GM19023 (cell line): ENCODE measurements around the gene ELK4.
"Not testable (repeated sequence)": the region's sequence is repeated elsewhere in the genome, so short reads cannot be mapped to it uniquely, and the experiment has no call there.

Experiments used
- ATAC-seq: cut with Tn5 transposase; IDR thresholded peaks from one replicate; pipeline ENCODE4 v1.9.1; 2021; ENCODE audit warnings: mild to moderate bottlenecking, moderate library complexity; ENCODE audit not compliant: unreplicated experiment

ELK4 gene

DNA sequence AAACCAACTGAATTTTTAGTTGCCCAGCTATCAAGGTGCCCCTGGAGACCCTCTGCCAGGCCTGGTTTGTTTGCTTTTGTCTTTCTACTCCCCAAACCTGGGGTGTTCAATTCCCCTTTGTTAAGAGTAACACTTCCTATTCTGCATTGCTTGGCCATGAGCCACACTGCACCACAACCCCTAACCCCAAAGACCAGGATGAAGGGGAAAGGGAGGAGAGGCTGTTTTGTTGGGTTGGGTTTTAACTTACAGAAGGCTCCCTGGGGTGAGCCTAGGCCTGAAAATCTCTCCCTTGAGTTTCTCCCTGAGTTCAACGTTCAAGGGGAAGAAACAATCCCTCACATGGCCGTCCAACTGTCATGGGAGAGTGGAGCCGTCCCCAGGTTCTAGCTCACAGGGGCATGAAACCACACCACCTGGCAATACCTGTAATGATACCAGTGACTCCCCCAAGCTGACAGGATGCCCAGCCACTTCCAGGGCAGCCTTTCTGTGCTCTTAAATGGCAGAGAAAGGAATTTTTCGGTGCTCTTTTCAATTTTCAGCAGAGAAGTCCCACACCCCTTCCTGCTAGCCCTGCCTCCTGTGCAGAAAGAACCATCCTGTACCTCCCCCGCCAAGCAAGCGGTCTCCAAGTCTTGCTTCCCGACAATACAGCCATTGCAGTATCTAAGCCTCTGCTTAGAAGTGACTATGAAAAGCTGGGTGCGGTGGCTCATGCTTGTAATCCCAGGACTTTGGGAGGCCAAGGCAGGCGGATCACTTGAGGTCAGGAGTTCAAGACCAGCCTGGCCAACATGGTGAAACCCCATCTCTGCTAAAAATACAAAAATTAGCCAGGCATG lies 33.6 kb upstream of the ELK4 start:
- no peak for ATAC-seq

DNA sequence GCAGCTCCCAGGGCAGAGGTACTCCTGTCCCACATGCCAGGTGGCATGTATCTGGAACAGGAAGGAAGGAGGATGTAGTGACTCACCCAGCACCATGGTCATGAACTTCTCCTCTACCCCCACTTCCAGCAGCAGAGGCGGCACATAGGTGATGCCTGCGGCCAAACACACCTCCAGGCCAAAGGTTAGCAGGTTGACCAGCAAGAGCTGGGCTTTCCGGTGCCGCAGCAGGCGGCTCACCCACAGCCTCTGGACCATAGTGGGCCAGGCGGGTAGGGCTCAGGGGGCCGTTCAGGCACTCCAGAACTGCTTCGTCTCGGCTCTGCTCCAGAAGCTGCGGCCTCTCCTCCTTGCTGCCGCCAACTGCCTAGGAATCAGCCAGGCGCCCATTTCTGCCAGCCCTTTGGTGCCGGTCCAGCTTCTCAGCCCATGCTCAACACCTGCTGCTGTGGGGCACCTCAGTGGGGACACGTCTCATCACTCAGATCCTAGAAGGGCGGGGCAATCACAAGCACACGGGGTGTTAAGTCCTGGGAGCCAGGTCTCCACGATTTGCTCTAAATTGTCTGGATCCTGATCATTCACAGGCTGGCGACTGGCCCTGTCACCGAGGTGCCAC lies 32.7 kb upstream of the ELK4 start:
- ATAC-seq, result no peak

DNA sequence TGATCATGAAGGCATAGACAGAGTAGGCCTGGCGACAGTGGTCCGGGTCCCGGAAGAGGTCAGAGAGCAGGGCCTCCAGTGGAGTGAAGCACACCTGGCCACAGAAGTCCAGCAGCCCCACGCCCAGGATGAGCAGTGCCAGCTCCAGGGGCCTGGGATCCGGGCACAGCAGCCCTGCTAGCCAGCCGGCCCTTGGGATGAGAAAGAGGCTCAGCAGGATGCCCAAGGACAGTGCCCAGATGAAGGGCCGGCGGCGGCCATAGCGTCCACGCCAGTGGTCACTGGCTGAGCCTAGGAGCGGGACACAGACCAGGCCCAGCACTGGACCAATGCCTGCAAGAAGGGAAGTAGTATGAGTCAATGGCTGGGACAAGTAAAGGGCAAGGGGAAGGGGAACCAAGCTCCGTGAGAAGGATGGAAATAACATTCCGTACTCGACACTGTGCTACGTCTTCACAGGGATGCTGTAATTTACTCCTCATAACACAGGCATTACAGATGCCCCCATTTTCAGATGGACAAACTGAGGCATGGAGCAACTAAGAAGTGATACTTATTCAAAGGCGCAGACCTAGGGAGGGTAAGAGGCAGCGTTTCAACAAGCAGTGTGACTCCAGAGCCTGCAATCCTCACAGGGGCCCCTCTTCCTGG lies 31.6 kb upstream of the ELK4 start:
- ATAC-seq, result no peak

DNA sequence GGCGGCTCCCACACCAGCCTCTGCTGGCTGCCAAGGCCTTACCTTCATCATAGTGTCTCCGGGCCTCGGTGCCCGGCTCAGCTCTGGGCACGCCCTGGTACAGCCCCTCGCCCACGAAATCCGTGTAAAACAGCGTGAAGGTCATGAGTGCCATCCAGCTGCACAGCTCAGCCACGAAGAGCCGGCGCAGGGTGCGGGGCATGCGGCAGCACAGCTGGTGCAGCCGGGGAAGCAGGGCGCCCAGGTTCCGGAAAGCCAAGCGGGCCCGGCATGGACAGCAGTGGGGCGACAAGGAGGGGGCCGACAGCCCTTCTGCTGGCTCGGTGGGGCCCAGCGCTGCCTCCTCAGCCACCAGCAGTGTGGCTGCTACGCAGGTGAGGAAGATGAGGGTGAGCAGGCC lies 31.0 kb upstream of the ELK4 start:
- no peak for ATAC-seq

DNA sequence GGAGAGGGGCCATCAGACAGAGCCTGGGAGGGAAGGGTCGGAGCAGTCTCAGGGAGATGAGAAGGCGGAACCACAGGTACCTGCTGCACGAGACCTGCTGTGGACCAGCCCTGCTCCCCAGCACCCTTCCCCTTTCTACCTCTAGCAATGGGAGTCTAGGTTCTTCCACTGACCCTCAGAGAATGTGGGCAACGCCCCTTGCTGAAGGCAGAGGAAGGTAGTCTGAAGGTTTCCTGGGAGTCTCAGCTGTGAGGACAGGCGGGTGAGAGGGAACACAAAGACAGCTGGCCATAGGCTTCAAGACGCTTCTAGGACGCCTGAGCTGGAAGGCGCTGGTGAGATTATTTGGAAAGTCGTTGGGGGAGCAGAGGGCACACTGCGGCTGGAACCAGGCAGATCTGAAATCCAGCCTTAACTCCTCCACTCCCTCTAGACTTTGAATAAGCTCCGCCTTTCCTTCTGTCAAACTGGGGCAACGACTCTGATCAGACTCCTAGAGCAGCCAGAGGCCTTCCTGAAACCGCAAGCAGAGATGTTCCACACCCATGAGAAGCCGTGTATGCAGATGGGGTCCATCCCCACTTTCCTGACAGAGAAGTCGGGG lies 30.4 kb upstream of the ELK4 start:
- ATAC-seq, result no peak

DNA sequence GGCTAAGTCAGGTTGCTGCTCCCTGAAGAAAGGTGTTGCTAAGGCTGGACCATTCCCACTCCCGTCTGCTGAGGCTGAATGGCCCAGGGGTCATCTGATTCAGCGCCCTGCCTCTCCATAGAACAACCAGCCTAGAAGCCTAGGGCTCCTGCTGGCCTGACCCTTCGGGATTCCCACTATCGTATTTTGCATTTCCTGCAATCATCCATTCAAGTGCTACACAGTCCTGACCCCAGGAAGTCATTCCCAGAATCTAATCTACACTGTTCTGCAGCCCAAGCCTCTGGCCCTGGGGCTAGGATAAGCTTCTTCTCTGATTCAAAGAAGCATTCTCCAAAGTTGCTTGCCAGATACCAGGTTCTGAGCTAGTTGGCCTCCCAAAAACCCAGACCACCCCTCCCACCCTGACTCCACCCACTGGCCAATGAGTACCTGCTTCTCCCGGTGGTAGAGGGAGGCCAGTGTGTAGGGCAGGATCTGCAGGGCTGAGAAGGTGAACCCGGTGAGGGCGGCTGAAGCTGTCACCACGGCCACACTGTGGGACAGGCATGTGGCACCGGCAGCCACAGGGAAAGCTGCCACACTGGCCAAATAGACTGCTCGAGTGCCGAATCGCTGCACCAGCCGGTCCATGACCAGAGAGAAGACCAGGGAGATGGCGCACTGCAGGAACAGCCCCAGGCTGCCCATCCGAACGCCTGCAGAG lies 29.8 kb upstream of the ELK4 start:
- ATAC-seq, result no peak

DNA sequence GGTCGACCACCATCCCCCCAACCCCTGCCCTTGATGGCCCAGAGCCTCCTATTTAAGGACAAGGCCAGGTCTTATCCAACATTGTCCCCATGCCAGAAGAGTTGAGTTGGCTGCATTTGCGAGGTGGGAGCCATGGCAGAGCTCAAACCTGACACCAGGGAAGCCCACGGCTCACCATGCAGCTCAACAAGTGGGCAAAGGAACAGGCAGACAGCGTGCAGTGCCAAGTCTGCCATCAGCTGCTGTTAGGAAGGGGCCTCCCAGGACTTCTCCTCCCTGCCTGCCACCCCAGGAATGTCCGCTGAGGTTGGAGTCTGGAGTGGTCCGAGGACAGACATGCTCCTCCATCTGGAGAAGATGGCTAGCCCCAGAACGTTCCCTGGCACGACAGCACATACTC lies 28.6 kb upstream of the ELK4 start:
- no peak for ATAC-seq

DNA sequence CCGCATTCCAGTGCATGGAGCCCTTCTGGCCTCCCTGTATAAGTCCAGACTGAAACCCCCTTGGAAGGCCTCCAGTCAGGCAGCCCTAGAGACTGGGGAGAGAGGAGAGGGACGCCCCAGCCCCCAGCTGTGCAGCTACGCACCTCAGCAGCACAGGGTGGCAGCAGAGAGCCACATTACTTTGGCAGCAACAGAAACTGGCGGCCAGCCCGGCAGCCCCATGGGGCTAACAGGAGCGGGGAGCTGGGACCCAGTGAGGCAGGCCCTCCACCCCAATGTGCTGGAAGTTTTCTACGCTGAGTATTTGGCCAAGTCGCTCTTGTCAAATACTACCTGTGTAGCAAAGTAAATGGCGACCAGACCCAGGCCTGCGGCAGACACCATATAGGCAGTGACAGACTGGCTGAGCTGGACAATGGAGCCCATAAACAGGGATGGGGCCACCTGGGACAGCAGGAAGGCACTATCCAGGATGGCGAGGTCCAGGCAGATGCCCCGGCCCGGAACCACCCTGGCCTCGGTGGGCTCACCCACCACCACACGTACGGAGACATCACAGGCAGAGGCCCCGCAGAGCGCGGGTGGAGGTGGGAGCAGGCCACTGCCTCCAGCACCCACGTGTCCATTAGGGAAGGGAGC lies 27.3 kb upstream of the ELK4 start:
- peak; percentile 80 for ATAC-seq

DNA sequence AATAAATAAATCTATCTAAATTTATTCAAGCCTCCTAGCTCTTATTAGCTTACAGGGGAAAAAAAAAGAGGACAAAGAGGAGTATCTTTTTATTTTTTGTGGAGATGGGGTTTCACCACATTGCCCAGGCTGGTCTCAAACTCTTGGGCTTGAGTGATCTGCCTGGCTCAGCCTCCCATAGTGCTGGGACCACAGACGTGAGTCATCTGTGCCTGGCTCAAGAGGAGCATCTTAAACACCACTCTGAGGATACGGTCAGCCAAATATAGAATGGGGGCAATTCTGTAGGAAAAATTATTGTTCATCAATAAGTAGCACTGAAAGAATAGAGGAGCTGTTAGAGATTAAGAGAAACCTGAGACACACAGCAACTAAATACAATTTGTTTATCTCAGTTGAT lies 24.4 kb upstream of the ELK4 start:
- no peak for ATAC-seq

DNA sequence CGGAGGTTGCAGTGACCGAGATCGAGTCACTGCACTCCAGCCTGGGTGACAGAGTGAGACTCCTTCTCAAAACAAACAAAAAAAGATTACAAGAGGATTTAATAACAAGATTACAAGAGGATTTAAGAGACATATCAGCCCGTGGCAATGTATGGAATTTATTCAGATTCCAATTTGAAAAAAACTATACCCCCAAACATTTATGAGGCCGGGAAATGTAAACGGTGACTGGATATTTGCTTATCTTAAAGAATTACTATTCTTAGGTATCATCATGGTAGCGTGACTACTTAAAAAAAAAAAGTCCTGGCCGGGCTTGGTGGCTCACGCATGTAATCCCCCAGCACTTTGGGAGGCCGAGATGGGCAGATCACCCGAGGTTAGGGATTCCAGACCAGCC lies 21.2 kb upstream of the ELK4 start:
- ATAC-seq, result no peak

DNA sequence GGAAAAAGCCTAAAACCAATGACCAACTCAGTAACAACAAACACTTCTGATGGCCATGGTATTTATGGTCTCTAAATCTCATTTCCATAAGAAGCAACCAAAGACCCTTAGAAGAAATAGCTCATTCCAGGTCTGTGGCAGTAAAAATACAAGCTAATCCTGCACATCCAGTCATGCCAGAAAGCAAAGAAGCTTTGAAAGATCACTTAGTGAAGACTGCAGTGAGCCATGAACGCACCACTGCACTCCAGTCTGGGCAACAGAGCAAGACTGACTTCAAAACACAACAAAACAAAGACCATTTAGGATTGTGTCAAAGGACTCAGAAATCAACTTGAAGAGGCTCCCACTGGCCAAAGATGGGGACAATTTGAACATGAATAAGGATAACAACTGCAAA lies 18.4 kb upstream of the ELK4 start:
- ATAC-seq, result no peak

DNA sequence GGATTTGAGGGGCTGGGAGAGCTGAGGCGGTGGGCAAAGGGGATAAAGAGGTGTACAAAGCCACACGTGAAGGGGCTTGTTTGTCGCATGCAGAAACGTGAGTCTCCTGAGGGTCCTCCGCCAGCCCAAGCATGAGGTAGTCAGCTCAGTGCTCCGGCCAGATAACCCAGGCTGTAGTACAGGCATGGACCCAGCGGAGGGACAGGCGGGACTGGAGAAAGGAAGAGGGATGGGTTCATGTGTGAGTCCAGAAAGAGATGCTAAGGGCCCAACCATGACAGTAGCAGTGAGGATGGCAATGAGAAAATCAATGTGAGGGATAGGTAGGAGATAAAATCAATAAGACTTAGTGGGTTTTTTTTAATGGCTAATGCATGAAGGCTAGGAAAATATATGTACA lies 13.7 kb upstream of the ELK4 start:
- ATAC-seq, result no peak

DNA sequence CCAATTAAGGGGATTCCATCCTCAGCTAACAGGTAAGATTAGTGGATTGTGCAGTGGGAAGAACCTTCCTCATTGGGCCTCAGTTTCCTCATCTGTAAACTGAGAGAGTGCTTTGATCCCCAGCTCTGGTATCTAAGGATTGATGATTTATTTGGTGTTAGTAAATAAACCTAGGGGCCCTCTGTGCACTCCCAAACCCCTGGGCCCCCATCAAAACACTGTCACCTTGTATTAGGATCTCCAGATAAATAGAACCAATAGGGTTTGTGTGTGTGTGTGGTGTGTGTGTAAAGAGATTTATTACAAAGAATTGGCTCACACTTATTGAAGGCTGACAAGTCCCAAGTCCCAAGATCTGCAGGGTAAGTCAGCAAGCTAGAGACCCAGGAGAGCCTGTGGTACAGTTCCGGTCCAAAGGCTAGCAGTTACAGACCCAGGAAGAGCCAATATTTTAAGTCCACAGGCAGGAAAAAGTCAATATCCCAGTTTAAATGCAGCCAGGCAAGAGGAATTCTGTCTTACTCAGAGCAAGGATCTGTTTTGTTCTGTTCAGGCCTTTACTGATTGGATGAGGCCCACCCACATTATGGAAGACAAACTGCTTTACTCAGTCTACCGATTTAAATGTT lies 11.0 kb upstream of the ELK4 start:
- ATAC-seq, result no peak

DNA sequence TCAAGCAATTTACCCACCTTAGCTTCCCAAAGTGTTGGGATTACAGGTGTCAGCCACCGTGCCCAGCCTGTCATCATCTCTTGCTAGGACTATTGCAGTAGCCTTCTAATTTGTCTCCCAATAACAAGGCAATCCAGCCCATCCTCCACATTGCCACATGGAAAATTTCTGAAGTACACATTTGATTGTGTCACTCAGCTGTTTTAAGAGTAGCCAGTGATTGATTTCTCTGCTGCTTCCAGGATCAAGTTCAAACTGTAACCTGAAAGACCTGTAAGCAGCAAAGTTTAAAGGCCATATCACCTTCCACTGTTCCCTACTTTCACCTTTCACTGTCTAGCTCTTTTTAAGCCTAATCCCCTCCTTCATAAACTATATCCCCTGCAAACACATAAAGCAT lies 7.8 kb upstream of the ELK4 start:
- no peak for ATAC-seq

DNA sequence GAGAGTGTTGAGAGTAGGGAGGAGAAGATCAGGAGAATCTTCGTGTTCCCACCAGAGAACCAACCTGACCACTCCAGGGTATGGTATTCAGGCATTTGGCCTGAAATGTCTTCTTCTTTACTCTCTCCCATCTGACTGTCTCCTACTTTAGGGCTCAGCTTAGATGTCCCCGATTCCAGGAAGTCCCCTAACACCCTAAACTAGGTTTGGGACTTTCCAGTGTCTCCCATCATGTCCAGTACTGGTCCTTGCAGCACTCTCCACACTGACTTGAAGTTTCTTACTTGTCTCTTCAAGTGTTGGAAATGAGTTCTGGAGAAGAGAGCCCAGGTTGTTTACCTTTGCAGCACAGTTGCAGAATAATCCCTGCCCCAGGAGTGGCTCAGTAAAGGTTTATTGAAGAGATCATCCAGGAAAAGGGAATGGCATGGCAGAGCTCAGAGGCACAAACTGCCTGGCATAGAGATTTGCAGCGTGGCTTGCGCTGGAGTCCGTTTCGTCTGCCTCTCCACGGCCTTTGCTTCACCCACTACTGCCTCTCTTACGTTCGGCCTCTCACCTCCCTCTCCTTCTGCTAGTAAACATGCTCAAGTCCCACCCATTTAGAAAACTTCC lies 6.2 kb upstream of the ELK4 start:
- no peak for ATAC-seq

DNA sequence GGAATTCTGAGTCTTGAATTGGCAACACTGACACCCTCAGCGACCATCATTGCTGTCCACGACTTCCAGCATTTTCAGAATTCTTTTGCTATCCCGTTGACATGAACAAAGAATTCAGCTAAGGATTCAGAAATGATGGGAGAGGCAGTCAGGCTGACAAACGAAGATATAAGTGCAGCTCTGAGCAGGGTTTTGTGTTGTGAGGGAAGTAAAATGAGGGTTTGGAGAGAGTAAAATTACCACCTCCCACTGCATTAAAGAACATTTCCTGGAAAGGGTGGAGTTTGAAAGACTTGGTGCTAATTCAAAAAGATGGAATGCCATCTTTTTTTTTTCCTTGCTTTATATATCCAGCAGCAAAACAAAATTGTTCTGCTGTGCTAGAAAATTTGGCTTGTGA lies 4.9 kb upstream of the ELK4 start:
- no peak for ATAC-seq

DNA sequence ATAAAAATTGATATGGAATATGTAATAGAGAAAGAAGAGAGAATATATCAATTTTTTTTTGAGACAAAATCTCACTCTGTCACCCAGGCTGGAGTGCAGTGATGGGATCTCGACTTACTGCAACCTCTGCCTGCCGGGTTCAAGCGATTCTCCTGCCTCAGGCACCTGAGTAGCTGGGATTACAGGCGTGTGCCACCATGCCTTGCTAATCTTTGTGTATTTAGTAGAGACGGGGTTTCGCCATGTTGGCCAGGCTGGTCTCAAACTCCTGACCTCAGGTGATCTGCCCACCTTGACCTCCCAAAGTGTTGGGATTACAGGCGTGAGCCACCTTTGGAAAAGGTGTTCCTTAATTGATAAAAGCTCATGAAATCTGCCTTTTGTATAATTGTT lies 4.3 kb upstream of the ELK4 start:
- not testable (repeated sequence) for ATAC-seq

DNA sequence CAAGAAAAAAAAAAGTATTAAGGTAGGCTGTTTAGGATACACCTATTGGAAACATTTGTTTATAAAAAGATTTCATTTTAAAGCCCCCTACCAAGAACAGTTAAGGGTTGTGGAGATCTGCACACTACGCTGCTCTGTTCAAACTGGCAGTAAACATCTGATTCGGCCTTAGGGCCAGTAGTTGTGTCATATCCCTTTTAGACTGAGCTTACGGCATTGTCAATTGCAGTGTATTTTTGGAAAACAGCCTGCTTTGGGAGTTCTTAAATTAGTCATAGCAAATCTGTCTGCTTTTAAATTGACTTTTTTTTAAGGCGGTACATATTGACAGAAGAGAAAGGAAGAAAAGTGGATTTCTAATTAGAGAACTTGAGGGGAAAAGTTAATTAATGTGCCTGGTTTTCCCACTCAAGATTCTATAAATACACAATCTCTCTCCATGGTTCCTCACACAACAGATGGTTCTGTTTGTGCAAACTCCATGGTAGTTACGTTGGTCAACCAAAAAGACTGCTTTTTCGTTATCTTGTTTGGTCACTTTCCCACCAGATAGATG lies 1.7 kb upstream of the ELK4 start:
- ATAC-seq, result no peak

DNA sequence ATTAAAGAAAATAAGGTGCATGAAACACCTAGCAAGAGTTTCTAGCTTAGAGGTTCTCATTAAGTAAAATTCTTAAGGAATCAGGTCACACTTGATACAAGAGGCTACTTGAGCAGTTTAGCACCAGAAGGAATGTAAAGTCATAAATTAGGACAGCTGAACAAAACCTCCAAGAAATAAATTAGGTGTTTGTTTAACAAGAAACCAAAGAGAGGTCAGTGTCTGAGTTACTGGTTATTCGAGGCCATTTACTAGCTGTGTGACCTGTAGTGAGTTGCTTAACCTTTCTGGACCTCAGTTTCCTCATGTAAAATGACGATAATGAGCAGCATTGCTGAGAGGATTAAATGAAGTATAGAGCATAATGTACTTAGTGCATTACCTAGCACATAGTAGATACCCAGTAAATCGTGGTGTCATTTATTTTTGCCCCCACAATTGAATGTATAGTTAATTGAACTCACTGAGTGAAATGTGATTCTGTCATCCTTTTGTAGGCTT lies 908 bp upstream of the ELK4 start:
- ATAC-seq, result no peak
